Caki2 (cell line): ENCODE measurements around the gene UBAC1. TPM values are rescaled to one million over a fixed set of nuclear protein-coding genes. Genes with fewer than 3 reads are reported as not detected.

Experiments used
- DNase-seq: peaks from one replicate; pipeline ENCODE4 v3.0.0-alpha.2; 2015; ENCODE audit warnings: low read depth
- in situ Hi-C: cut with HindIII; loops from 2 replicates; pipeline ENCODE4 v1.10.0; 2016; ENCODE audit warnings: low sequenced_read_pairs, low pct_unique_long_range_greater_than_20kb, mixed read lengths
- total RNA-seq: library from RNA; depleted of rRNA; stranded (reverse); fragments of >200 nt; shearing (Covaris generic); gene quantifications from 2 replicates; pipeline ENCODE4 v1.2.3, GENCODE V29; 2014; ENCODE audit warnings: low replicate concordance; rRNA removed

The UBAC1 gene, protein sequence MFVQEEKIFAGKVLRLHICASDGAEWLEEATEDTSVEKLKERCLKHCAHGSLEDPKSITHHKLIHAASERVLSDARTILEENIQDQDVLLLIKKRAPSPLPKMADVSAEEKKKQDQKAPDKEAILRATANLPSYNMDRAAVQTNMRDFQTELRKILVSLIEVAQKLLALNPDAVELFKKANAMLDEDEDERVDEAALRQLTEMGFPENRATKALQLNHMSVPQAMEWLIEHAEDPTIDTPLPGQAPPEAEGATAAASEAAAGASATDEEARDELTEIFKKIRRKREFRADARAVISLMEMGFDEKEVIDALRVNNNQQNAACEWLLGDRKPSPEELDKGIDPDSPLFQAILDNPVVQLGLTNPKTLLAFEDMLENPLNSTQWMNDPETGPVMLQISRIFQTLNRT
- total RNA-seq, result 72.0 and 81.4 TPM in 2 replicates

DNA sequence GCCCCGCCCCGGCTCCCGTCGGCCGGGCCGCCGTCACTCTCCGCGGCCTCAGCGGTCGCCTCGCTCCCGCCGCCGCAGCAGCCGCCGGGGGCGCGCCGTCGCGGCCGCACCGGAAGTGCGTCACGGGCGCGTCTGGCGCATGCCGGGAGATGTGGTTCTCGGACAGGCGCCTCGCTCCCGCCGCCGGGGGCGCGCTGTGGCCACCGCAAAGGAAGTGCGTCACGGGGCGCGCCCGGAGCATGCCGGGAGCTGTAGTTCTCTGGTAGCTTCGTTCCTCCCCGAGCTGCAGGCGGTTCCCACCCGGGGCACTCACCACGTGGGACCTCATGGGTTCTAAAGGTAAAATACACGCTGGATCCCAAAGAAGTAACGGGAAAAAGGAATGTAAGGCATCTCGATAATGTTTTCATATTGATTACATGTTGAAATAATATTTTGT is at the start of gene UBAC1:
UBAC1 (minus strand) TSS at position 97 of the 439 bp plus-strand sequence. CDS start 211 bp downstream, outside the sequence.
- peak; percentile 93 for DNase-seq
- in situ Hi-C loops, result no loop called here

DNA sequence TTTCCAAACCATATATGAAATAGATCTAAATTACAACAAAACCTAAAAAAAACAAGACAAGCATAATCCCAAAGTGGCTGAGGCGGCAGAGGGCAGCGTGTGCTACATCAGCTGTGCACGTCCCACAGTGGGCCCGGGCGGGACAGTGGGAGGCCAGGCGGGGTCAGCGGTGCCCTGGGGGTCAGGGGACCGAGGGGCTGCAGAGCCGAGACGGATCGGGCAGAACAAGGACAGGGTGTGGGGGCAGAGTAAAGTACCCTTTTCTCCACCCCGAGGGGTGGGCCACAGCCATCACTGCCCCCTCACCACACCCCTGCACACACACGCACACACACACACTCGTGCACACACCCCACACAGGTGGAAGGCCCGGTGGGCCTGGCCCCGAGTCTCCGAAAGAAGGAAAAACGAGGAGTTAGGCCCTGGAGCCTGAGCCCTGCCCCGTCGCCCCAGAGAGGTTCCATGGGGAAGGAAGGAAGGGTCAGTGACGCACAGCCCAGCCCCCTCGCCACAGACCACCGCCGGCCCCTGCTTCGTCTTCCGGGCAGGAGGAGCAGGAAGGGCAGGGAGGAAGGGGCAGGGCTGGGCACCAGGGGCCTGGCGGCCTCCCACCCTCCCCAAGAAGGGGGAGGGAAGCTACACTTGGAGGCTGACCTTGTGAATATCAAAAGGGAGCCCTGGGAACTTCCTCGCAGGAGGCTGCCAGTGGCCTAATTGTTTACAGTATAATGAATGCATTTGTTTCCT is 49.6 kb upstream of the UBAC1 start:
- in situ Hi-C loops, result no loop called here
- DNase-seq, result no peak

GRCh38 chr9:136010176-136010575 is 49.0 kb upstream of the UBAC1 start:
- no peak for DNase-seq
- in situ Hi-C loops, result no loop called here

- DNase-seq, result no peak
- in situ Hi-C loops, result no loop called here
These were observed 48.3 kb upstream of the UBAC1 start for GRCh38 chr9:136009516-136009915.

DNA sequence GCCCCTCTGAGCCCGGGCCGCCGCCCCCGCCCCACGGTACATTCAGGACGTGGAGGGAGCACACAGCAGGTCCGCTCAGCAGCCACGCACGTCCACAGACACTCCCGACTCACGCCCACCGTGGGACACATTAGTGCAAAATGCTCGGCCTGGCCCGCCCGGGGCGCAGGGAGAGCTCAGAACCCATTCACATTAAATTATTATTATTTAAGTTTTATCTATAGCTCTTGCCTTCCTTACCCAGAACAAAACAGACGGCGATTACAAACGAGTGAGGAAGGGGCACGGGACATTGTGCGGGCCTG is 47.5 kb upstream of the UBAC1 start:
- in situ Hi-C loops, result no loop called here
- DNase-seq, result no peak

GRCh38 chr9:136007934-136008692 is 46.9 kb upstream of the UBAC1 start:
- DNase-seq, result peak; percentile 67
- in situ Hi-C loops, result no loop called here

DNA sequence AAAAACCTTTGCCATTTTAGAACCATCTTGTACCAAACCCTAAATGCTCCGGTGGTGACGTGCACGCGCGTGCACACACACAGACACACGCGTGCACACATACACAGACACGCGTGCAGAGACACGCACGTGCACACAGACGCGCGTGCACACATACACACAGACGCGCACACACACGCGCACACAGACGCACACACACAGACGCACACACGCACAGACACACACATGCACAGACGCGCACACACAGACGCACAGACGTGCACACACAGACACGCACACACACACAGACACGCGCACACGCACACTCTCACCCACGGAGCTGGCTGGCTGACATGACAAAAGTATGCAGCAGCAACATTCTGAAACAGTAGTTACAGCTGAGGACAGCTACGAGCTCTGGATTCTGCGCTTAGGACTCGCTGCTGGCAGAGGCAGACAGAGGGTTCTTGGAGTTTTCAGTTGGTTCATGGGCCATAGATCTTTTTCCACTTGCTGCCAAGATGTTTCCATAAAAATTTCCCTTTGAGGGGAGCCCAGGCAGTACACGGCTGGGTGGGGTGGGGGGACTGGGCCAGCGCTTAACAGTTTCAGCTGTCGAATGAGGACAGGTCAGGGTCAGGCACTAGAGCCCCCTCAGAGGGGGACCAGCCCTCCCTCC is 46.2 kb upstream of the UBAC1 start:
- DNase-seq, result no peak
- in situ Hi-C loops, result no loop called here

- no peak for DNase-seq
- in situ Hi-C loops, result no loop called here
These were observed 45.0 kb upstream of the UBAC1 start for GRCh38 chr9:136006169-136006568.

DNA sequence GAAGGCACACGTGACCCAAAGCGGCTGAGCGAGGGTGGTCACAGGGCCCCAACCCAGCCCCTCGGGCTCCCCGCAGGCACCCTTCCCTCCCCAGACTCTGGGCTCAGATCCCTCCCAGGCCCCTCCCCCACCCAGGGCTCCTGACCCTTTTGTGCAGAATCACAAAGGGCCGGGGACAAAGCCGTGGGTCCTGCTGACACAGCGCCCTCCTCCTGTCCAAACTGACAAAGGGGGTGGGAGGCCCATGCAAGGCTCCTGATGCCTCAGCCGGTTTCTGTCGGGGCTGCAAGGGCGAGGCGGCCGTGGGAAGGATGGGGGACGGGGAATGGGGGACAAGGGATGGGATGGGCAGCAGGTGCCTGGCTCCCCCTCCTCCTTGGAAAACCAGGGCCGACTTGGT is 43.5 kb upstream of the UBAC1 start:
- in situ Hi-C loops, result no loop called here
- DNase-seq, result no peak

- in situ Hi-C loops, result no loop called here
- DNase-seq, result no peak
These were observed 43.0 kb upstream of the UBAC1 start for GRCh38 chr9:136004219-136004618.

- in situ Hi-C loops, result no loop called here
- DNase-seq, result no peak
These were observed 42.4 kb upstream of the UBAC1 start for GRCh38 chr9:136003411-136004218.

DNA sequence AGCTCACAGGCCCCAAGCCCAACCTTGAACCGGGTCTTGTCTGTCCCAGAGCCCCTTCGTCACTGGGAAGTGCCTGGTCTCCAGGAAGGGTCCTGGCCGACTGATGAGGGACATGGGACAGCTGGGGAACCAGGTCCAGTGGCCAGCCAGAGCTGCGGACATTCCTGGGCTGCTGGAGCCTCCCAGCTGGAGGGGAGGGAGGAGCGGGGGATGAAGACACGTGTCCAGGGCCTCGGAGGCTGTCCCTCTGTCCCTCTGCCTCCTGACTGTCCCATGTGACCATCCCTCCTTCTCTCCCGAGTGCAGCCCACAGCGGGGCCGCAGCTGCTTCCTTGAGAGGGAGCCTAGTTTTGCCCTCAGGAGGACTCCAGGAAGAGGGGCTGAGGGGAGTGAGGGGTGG is 41.7 kb upstream of the UBAC1 start:
- DNase-seq, result no peak
- in situ Hi-C loops, result no loop called here

- no peak for DNase-seq
- in situ Hi-C loops, result no loop called here
These were observed 41.0 kb upstream of the UBAC1 start for GRCh38 chr9:136002215-136002614.

DNA sequence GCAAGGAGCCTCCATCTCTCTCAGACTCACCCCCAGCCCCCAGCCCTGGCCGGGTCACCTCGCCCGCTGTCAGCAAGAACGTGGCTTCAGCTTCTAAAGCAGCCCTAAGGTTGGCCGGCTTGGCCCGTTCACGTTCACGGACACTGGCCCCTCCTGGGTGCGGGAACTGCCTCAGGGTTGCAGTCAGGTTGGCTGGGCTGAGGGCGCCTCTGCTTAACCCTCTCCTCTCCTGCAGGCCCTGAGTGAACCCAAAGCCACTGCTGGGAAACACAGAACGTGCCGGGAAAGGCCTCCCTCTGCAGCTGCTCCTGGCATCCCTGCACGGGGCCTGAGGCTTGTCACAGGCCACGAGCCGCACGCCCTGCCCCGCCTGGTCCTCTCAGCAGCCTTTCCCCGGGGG is 40.1 kb upstream of the UBAC1 start:
- no peak for DNase-seq
- in situ Hi-C loops, result no loop called here

GRCh38 chr9:135998410-135999071 is 37.4 kb upstream of the UBAC1 start:
- in situ Hi-C loops, result no loop called here
- DNase-seq, result no peak

GRCh38 chr9:135998016-135998380 is 36.8 kb upstream of the UBAC1 start:
- DNase-seq, result no peak
- in situ Hi-C loops, result no loop called here
